Stimulated activated naive CD8-positive, alpha-beta T cell treated with anti-CD3 and anti-CD28 coated beads, Interleukin-15, amount 100 ng/mL, for 72 hours (primary cell): ENCODE measurements around the gene GPR108.
A peak's percentile ranks its signal among the peaks of the same experiment; 100 is the strongest.
"Not testable (repeated sequence)": the region's sequence is repeated elsewhere in the genome, so short reads cannot be mapped to it uniquely, and the experiment has no call there.

Experiments used
- ATAC-seq: fragments of 150-1000 bp; cut with Tn5 transposase; 2 replicates; pipeline ENCODE4 v1.10.0; 2021; ENCODE audit warnings: mild to moderate bottlenecking, moderate library complexity
- DNase-seq, 2 donors: peaks; one replicate each; pipeline ENCODE4 v3.0.0; 2021 to 2022
- H3K27ac Mint-ChIP-seq, 2 donors: one replicate each; pipeline ENCODE4 v1.8.0; 2022; ENCODE audit warnings: mild to moderate bottlenecking in 2 of 2, mixed read lengths in 2 of 2, moderate library complexity in 2 of 2
- H3K27me3 Mint-ChIP-seq: one replicate; pipeline ENCODE4 v1.8.0; 2022; ENCODE audit warnings: mixed read lengths
- H3K4me1 Mint-ChIP-seq: one replicate; pipeline ENCODE4 v1.8.0; 2022; ENCODE audit warnings: mild to moderate bottlenecking, mixed read lengths
- H3K4me3 Mint-ChIP-seq, 2 donors: one replicate each; pipeline ENCODE4 v1.8.0; 2022; ENCODE audit warnings: mild to moderate bottlenecking in 2 of 2, mixed read lengths in 2 of 2, moderate library complexity in 1 of 2
- H3K9me3 Mint-ChIP-seq, 2 donors: one replicate each; pipeline ENCODE4 v1.8.0; 2022; ENCODE audit warnings: mixed read lengths in 2 of 2

GPR108 gene

GRCh38 chr19:6737284-6737872, at the start of gene GPR108:
GPR108 (minus strand) TSS chr19:6737580; CDS start chr19:6737576, 4 bp downstream.
- H3K27me3 Mint-ChIP-seq: no peaks in the 10 kb centered on the region
- peak; percentile 78 for ATAC-seq
- peaks cover 41% of the 10 kb centered on the region for H3K4me1 Mint-ChIP-seq
- H3K9me3 Mint-ChIP-seq: no peaks in the 10 kb centered on the region
- H3K4me3 Mint-ChIP-seq: peak within 1 kb of the TSS; percentile 77 to 98
- peak within 1 kb of the TSS; percentile 99 to 100 for H3K27ac Mint-ChIP-seq
- peak; percentile 100 for DNase-seq

GRCh38 chr19:6779206-6779605, 41.8 kb upstream of the GPR108 start:
- ATAC-seq (no peak), DNase-seq (no peak)
- Mint-ChIP-seq H3K27me3 (no peaks in the 10 kb centered on the region), H3K4me3 (no peak overlapping the region), H3K9me3 (peaks cover 15 to 25% of the 10 kb centered on the region in 2 donors), H3K4me1 (peaks cover 69% of the 10 kb centered on the region), H3K27ac (no peak overlapping the region)

- H3K27me3 Mint-ChIP-seq: no peaks in the 10 kb centered on the region
- peaks cover 73% of the 10 kb centered on the region for H3K4me1 Mint-ChIP-seq
Measured at GRCh38 chr19:6778386-6778785, 41.0 kb upstream of the GPR108 start.

GRCh38 chr19:6777434-6777833, 40.1 kb upstream of the GPR108 start:
- Mint-ChIP-seq H3K27me3 (no peaks in the 10 kb centered on the region), H3K4me1 (peaks cover 66% of the 10 kb centered on the region)

More at GRCh38 chr19:6778386-6778785, 41.0 kb upstream of the GPR108 start:
- no peak for DNase-seq
- ATAC-seq: no peak
- H3K9me3 Mint-ChIP-seq: peaks cover 15 to 31% of the 10 kb centered on the region in 2 donors
- H3K4me3 Mint-ChIP-seq: peak overlapping the region; percentile 6 to 21
- H3K27ac Mint-ChIP-seq: peak overlapping the region; percentile 64 to 78

GRCh38 chr19:6776999-6777398, 39.6 kb upstream of the GPR108 start:
- H3K4me3 Mint-ChIP-seq: no peak overlapping the region
- no peak for DNase-seq
- H3K27ac Mint-ChIP-seq: no peak overlapping the region

More at GRCh38 chr19:6777434-6777833, 40.1 kb upstream of the GPR108 start:
- H3K9me3 Mint-ChIP-seq: peaks cover 15 to 31% of the 10 kb centered on the region in 2 donors
- H3K4me3 Mint-ChIP-seq: no peak overlapping the region
- peak overlapping the region in 1 of 2 donors; percentile 14 for H3K27ac Mint-ChIP-seq
- no peak for ATAC-seq
- DNase-seq: no peak

GRCh38 chr19:6776045-6776444, 38.7 kb upstream of the GPR108 start:
- Mint-ChIP-seq H3K4me3 (peak overlapping the region in 1 of 2 donors; percentile 31), H3K4me1 (peaks cover 71% of the 10 kb centered on the region), H3K9me3 (peaks cover 15 to 31% of the 10 kb centered on the region in 2 donors)
- not testable (repeated sequence) for H3K27ac Mint-ChIP-seq, DNase-seq, H3K27me3 Mint-ChIP-seq, ATAC-seq

More at GRCh38 chr19:6776999-6777398, 39.6 kb upstream of the GPR108 start:
- no peak for ATAC-seq
- Mint-ChIP-seq H3K4me1 (peaks cover 70% of the 10 kb centered on the region), H3K9me3 (peaks cover 15 to 31% of the 10 kb centered on the region in 2 donors), H3K27me3 (no peaks in the 10 kb centered on the region)

- Mint-ChIP-seq H3K4me1 (peaks cover 67% of the 10 kb centered on the region), H3K9me3 (peaks cover 15 to 31% of the 10 kb centered on the region in 2 donors), H3K27me3 (no peaks in the 10 kb centered on the region), H3K27ac (peak overlapping the region in 1 of 2 donors; percentile 59), H3K4me3 (peak overlapping the region; percentile 71 to 96)
- ATAC-seq (no peak), DNase-seq (no peak)
Measured at GRCh38 chr19:6774821-6775707, 37.7 kb upstream of the GPR108 start.

GRCh38 chr19:6773323-6773931, 36.0 kb upstream of the GPR108 start:
- DNase-seq (peak; percentile 49 to 75), ATAC-seq (peak; percentile 68)
- H3K4me3 Mint-ChIP-seq: peak overlapping the region; percentile 96 to 98
- peak overlapping the region; percentile 92 to 95 for H3K27ac Mint-ChIP-seq
- H3K9me3 Mint-ChIP-seq: peaks cover 15 to 31% of the 10 kb centered on the region in 2 donors
- H3K4me1 Mint-ChIP-seq: peaks cover 62% of the 10 kb centered on the region
- H3K27me3 Mint-ChIP-seq: no peaks in the 10 kb centered on the region

GRCh38 chr19:6772866-6773322, 35.5 kb upstream of the GPR108 start:
- peaks cover 15 to 31% of the 10 kb centered on the region in 2 donors for H3K9me3 Mint-ChIP-seq
- H3K27ac Mint-ChIP-seq: peak overlapping the region; percentile 92 to 95
- no peak for DNase-seq
- ATAC-seq: no peak
- peaks cover 62% of the 10 kb centered on the region for H3K4me1 Mint-ChIP-seq
- peak overlapping the region; percentile 96 to 98 for H3K4me3 Mint-ChIP-seq
- H3K27me3 Mint-ChIP-seq: no peaks in the 10 kb centered on the region

GRCh38 chr19:6772028-6772865, 34.9 kb upstream of the GPR108 start, which contains the start of gene VAV1:
VAV1 (plus strand) TSS chr19:6772708; CDS start chr19:6772808, 100 bp downstream.
- Mint-ChIP-seq H3K4me1 (peaks cover 58% of the 10 kb centered on the region), H3K27ac (peak within 1 kb of the TSS; percentile 94 to 95), H3K27me3 (no peaks in the 10 kb centered on the region), H3K4me3 (peak within 1 kb of the TSS; percentile 96 to 98), H3K9me3 (peaks cover 15 to 30% of the 10 kb centered on the region in 2 donors)
- DNase-seq (peak; percentile 80 to 86), ATAC-seq (peak; percentile 72)

GRCh38 chr19:6771648-6772027, 34.3 kb upstream of the GPR108 start:
- peaks cover 56% of the 10 kb centered on the region for H3K4me1 Mint-ChIP-seq
- DNase-seq, ATAC-seq, H3K27me3 Mint-ChIP-seq: not testable (repeated sequence)
- peak overlapping the region; percentile 96 to 98 for H3K4me3 Mint-ChIP-seq
- peaks cover 10 to 23% of the 10 kb centered on the region in 2 donors for H3K9me3 Mint-ChIP-seq
- peak overlapping the region; percentile 83 to 94 for H3K27ac Mint-ChIP-seq

- DNase-seq (no peak), ATAC-seq (no peak)
- H3K27me3 Mint-ChIP-seq: no peaks in the 10 kb centered on the region
- peaks cover 0 to 6% of the 10 kb centered on the region in 2 donors for H3K9me3 Mint-ChIP-seq
- peak overlapping the region in 1 of 2 donors; percentile 12 for H3K4me3 Mint-ChIP-seq
- H3K27ac Mint-ChIP-seq: no peak overlapping the region
- H3K4me1 Mint-ChIP-seq: peaks cover 48% of the 10 kb centered on the region
Measured at GRCh38 chr19:6769006-6769619, 31.7 kb upstream of the GPR108 start.

GRCh38 chr19:6768236-6768785, 30.9 kb upstream of the GPR108 start:
- peaks cover 41% of the 10 kb centered on the region for H3K4me1 Mint-ChIP-seq
- peak overlapping the region; percentile 22 to 94 for H3K27ac Mint-ChIP-seq
- no peak for ATAC-seq
- no peak for DNase-seq
- H3K4me3 Mint-ChIP-seq: peak overlapping the region; percentile 81 to 95
- no peaks in the 10 kb centered on the region for H3K27me3 Mint-ChIP-seq
- no peaks in the 10 kb centered on the region for H3K9me3 Mint-ChIP-seq
